Mucosa of rectum (tissue), 2 donors: ENCODE data around the gene LSG1.

Source experiments
- H3K27ac ChIP-seq, 2 donors: one replicate each; pipeline ENCODE4 v1.7.0; 2013; ENCODE audit warnings: inconsistent platforms in 2 of 2, low read depth in 2 of 2, low read length in 2 of 2
- H3K27me3 ChIP-seq, 2 donors: one replicate each; pipeline ENCODE4 v1.7.0; 2013; ENCODE audit warnings: low read length in 2 of 2; ENCODE audit not compliant: control insufficient read depth in 2 of 2, insufficient read depth in 2 of 2
- H3K36me3 ChIP-seq, 2 donors: one replicate each; pipeline ENCODE4 v1.7.0; 2013; ENCODE audit warnings: low read length in 2 of 2; ENCODE audit not compliant: control insufficient read depth in 2 of 2, insufficient read depth in 2 of 2
- H3K4me1 ChIP-seq, 2 donors: one replicate each; pipeline ENCODE4 v1.7.0; 2013; ENCODE audit warnings: low read length in 2 of 2, mild to moderate bottlenecking in 1 of 2; ENCODE audit not compliant: control insufficient read depth in 2 of 2, insufficient read depth in 2 of 2
- H3K4me3 ChIP-seq, 2 donors: one replicate each; pipeline ENCODE4 v1.7.0; 2013; ENCODE audit warnings: low read length in 2 of 2
- H3K9ac ChIP-seq, 2 donors: one replicate each; pipeline ENCODE4 v1.7.0; 2013; ENCODE audit warnings: low read length in 2 of 2, low read depth in 1 of 2, mild to moderate bottlenecking in 1 of 2
- H3K9me3 ChIP-seq, 2 donors: one replicate each; pipeline ENCODE4 v1.7.0; 2013; ENCODE audit warnings: low read length in 2 of 2; ENCODE audit not compliant: control insufficient read depth in 2 of 2
- donor health status: healthy.
- donor health status: Normal muscosa, but diverticular disease.

Gene LSG1

DNA sequence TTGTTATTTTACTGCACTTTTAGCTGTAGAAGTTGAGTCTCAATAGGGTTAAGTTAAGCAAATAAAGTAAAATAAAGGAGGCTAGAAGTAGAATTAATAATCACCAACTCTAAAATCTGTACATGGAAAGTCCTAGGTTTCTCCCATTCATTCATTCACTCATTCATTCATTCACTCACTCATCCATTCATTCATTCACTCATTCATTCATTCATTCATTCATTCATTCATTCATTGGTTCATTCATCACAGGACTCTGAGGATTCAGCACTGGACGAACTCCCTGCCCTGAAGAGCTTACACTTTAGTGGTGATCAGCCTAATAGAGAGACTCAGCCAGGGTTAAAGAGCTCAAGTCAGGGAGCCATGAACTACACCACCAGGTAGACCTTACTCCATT is 4.5 kb upstream of the LSG1 start:
- Histone ChIP-seq H3K27ac (no peak overlapping the region), H3K4me1 (peaks cover 1 to 6% of the 10 kb centered on the region in 2 donors), H3K9me3 (no peaks in the 10 kb centered on the region), H3K36me3 (no peaks in the 10 kb centered on the region), H3K9ac (no peak overlapping the region), H3K27me3 (no peaks in the 10 kb centered on the region), H3K4me3 (no peak overlapping the region)

- Histone ChIP-seq H3K4me3 (no peak overlapping the region), H3K27ac (no peak overlapping the region), H3K36me3 (no peaks in the 10 kb centered on the region), H3K27me3 (no peaks in the 10 kb centered on the region), H3K4me1 (peaks cover 9 to 14% of the 10 kb centered on the region in 2 donors), H3K9me3 (no peaks in the 10 kb centered on the region), H3K9ac (no peak overlapping the region)
Measured at GRCh38 chr3:194675680-194676079, 3.7 kb upstream of the LSG1 start.

DNA sequence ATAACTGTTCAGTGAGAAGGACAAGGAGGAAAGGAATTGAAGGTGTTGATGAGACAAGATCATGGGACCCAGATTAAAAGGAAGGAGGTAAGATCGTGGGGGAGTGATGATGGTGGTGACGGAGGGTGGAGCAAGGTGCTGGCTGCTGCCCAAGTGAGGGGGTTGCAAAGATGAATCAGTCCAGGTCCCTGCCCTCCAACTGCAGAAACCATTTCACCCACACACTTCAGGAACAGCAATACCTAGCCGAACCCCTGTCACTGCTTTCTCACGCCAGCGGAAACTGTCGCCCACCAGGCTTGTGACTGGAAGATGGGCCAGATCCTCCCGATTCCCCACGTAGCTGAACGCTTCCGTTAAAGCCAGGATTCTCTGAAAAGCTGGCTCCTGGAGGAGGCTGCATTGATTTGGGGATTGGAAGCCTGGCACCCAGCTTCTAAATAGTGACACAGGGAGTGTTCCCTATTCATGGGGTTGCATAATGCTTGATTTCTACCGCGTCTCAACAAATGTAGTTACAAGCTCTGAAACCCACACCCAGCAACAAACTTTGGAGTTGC is 3.2 kb upstream of the LSG1 start:
- Histone ChIP-seq H3K27ac (no peak overlapping the region), H3K9ac (no peak overlapping the region), H3K27me3 (no peaks in the 10 kb centered on the region)

DNA sequence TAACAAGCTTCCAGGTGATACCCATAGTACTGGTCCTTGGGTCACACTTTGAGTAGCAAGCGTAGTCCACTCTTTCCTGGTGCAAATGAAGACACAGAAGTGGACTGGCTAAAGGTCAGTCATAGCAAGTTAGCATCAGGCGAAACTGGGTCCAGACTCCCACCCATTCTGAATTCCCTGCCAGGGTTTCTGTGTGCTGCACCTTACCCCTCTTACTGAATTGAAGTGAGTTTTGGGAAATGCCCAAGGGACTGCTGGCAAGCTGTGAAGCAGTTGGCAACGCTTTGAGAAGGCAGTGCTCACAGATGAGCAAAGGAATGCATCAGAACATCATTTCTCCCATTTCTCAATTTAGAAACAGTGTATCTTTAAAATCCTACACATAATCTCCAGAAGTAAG is 1.8 kb upstream of the LSG1 start:
- H3K36me3 ChIP-seq, result peaks cover 2 to 7% of the 10 kb centered on the region in 2 donors
- no peaks in the 10 kb centered on the region for H3K9me3 ChIP-seq
- H3K9ac ChIP-seq, result no peak overlapping the region
- no peak overlapping the region for H3K27ac ChIP-seq
- no peaks in the 10 kb centered on the region for H3K27me3 ChIP-seq
- peaks cover 13 to 14% of the 10 kb centered on the region in 2 donors for H3K4me1 ChIP-seq
- H3K4me3 ChIP-seq, result no peak overlapping the region

More for the DNA sequence above, 3.2 kb upstream of the LSG1 start:
- H3K36me3 ChIP-seq, result no peaks in the 10 kb centered on the region
- H3K9me3 ChIP-seq, result no peaks in the 10 kb centered on the region
- no peak overlapping the region for H3K4me3 ChIP-seq
- peaks cover 13 to 14% of the 10 kb centered on the region in 2 donors for H3K4me1 ChIP-seq

GRCh38 chr3:194672876-194673275 is 885 bp upstream of the LSG1 start:
- Histone ChIP-seq H3K9me3 (no peaks in the 10 kb centered on the region), H3K4me1 (peaks cover 13 to 14% of the 10 kb centered on the region in 2 donors), H3K27ac (peak overlapping the region; percentile 83 to 86), H3K36me3 (peaks cover 7 to 9% of the 10 kb centered on the region in 2 donors), H3K9ac (peak overlapping the region; percentile 78 to 83), H3K4me3 (peak overlapping the region; percentile 93 to 100), H3K27me3 (no peaks in the 10 kb centered on the region)

DNA sequence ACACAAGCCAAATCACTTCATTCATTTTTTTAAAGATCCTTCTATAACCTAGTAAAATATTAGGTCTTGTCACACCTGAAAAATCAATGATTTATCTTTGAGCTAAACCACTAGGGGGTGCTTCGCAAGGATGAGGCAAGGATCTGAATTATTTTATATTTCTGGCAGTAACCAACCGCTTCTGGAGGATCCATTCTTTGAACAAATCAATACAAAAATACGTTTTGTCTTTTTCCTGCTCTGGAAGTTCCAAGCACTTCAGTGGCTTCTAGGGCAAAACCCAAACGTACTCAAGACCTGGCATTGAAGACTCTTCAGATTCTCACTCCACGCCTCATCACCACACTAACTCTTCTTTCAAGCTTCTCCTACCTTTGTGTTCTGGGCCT is 486 bp downstream of the LSG1 start:
- H3K36me3 ChIP-seq, result peaks cover 7 to 12% of the 10 kb centered on the region in 2 donors
- H3K27ac ChIP-seq, result peak overlapping the region; percentile 83 to 86
- H3K4me3 ChIP-seq, result peak overlapping the region; percentile 93 to 100
- H3K9me3 ChIP-seq, result no peaks in the 10 kb centered on the region
- no peaks in the 10 kb centered on the region for H3K27me3 ChIP-seq
- peaks cover 13 to 14% of the 10 kb centered on the region in 2 donors for H3K4me1 ChIP-seq
- peak overlapping the region; percentile 78 to 83 for H3K9ac ChIP-seq

DNA sequence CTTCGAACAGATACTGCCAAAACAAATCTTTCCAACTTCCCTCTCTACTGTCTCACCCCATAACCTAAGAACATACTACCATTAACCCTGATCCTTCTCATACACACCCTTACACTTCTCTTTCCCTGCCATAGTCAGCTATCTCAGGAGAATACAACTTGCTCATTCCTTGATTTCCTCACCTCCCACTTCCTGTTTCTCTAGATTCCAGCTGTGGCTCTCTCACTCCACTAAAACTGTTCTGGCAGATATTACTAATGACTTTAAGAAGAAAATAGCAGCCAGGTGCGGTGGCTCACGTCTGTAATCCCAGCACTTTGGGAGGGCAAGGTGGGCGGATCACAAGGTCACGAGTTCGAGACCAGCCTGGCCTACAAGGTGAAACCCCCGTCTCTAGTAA is 4.6 kb downstream of the LSG1 start:
- Histone ChIP-seq H3K27ac (no peak overlapping the region), H3K27me3 (no peaks in the 10 kb centered on the region), H3K36me3 (peaks cover 19 to 38% of the 10 kb centered on the region in 2 donors), H3K9me3 (no peaks in the 10 kb centered on the region), H3K4me1 (peaks cover 10 to 13% of the 10 kb centered on the region in 2 donors), H3K4me3 (no peak overlapping the region), H3K9ac (no peak overlapping the region)

GRCh38 chr3:194664857-194665256 is 7.1 kb downstream of the LSG1 start:
- Histone ChIP-seq H3K4me1 (no peaks in the 10 kb centered on the region), H3K4me3 (no peak overlapping the region), H3K27ac (no peak overlapping the region), H3K27me3 (no peaks in the 10 kb centered on the region), H3K9ac (no peak overlapping the region), H3K36me3 (peaks cover 31 to 51% of the 10 kb centered on the region in 2 donors), H3K9me3 (no peaks in the 10 kb centered on the region)

- H3K27me3 ChIP-seq, result no peaks in the 10 kb centered on the region
- H3K4me3 ChIP-seq, result no peak overlapping the region
- H3K9me3 ChIP-seq, result no peaks in the 10 kb centered on the region
- no peak overlapping the region for H3K9ac ChIP-seq
- H3K4me1 ChIP-seq, result no peaks in the 10 kb centered on the region
- H3K27ac ChIP-seq, result no peak overlapping the region
- H3K36me3 ChIP-seq, result peaks cover 38 to 59% of the 10 kb centered on the region in 2 donors
Measured at GRCh38 chr3:194661946-194662345, 10.0 kb downstream of the LSG1 start.

GRCh38 chr3:194661374-194661773 is 10.6 kb downstream of the LSG1 start:
- Histone ChIP-seq H3K9me3 (no peaks in the 10 kb centered on the region), H3K4me3 (no peak overlapping the region), H3K4me1 (no peaks in the 10 kb centered on the region), H3K27ac (no peak overlapping the region), H3K36me3 (peaks cover 38 to 56% of the 10 kb centered on the region in 2 donors), H3K9ac (no peak overlapping the region), H3K27me3 (no peaks in the 10 kb centered on the region)
